Measurements from ENCODE around the gene SLC28A1. TPM values are rescaled to one million over a fixed set of nuclear protein-coding genes. Genes with fewer than 3 reads are reported as not detected.

SLC28A1 gene
- total and polyA plus RNA-seq, 2 experiments from 2014 or later = 2.5 to 3.0 TPM

DNA sequence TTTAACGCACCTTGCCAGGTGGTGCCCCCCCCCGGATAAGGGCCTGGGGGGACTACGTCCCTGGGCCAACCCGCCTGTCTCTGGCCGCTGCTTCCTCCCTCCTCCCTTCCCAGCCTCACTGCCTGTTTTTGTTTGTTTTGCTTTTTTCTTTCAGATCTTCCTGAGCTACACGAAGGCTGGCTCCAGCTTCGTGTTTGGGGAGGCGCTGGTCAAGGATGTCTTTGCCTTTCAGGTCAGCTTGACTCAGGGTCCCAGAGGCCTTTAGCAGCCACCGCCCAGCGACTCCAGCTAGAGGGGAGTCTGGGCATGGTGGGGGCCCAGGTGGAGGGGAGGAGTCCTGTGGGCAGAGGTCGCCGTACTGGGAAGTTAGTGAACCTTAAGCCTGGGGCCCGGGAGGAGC is 24.1 kb downstream of the SLC28A1 start:
- no peak for DNase-seq (ENCODE audit: low spot score)
- Histone ChIP-seq H3K9me2 (replicated peaks; ENCODE audit: insufficient read depth) (no peaks in the 10 kb centered on the region), H3K4me1 (ENCODE audit: insufficient read depth) (peaks cover 34% of the 10 kb centered on the region), H4K20me1 (ENCODE audit: insufficient read depth, poor library complexity, severe bottlenecking) (no peaks in the 10 kb centered on the region), H3K36me3 (replicated peaks; ENCODE audit: insufficient read depth, low read depth) (no peaks in the 10 kb centered on the region), H3K27me3 (no peaks in the 10 kb centered on the region), H3K79me2 (no peaks in the 10 kb centered on the region), H2AFZ (no peak overlapping the region), H3K27ac (peak overlapping the region; percentile 70), H3K9me3 (ENCODE audit: low read depth) (no peaks in the 10 kb centered on the region), H3K4me3 (no peak overlapping the region), H3K4me2 (peak overlapping the region; percentile 21)
- TF ChIP-seq EZH2 (IDR thresholded peaks at IDR 0.05; ENCODE audit: borderline replicate concordance) (no peak), EZH2phosphoT487 (IDR thresholded peaks at IDR 0.05; ENCODE audit: low read depth, severe bottlenecking, unreplicated experiment) (no peak)
- TF ChIP-seq, protein P1, sequence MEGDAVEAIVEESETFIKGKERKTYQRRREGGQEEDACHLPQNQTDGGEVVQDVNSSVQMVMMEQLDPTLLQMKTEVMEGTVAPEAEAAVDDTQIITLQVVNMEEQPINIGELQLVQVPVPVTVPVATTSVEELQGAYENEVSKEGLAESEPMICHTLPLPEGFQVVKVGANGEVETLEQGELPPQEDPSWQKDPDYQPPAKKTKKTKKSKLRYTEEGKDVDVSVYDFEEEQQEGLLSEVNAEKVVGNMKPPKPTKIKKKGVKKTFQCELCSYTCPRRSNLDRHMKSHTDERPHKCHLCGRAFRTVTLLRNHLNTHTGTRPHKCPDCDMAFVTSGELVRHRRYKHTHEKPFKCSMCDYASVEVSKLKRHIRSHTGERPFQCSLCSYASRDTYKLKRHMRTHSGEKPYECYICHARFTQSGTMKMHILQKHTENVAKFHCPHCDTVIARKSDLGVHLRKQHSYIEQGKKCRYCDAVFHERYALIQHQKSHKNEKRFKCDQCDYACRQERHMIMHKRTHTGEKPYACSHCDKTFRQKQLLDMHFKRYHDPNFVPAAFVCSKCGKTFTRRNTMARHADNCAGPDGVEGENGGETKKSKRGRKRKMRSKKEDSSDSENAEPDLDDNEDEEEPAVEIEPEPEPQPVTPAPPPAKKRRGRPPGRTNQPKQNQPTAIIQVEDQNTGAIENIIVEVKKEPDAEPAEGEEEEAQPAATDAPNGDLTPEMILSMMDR (IDR thresholded peaks at IDR 0.05; ENCODE audit: poor library complexity) = no peak
- WGBS (ENCODE audit: low lambda C conversion rate, missing lambda C conversion rate) = 57% methylated on average over 12 of the region's 13 CpGs

DNA sequence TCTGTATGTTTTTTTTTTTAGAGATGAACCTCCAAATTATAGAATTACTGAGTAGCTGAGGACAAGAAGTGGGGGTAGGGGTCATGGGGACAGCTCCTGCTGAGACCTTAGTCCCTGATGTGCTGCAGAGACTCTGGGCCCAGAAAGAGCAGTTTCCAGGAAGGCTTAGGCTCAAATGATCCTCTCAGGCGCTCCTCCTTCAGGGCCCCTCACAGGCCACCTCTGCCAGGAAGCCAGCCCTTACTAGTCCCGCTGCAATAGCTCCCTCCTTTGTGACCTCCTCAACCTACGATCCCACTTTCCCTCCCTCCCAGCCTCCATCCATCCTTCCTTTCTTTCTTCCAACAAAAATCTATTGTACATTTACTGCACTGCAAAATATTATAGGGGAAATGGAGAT is 24.6 kb downstream of the SLC28A1 start:
- H3K9me2 ChIP-seq (replicated peaks; ENCODE audit: insufficient read depth) = no peaks in the 10 kb centered on the region
- peak overlapping the region; percentile 70 for H3K27ac ChIP-seq
- H3K36me3 ChIP-seq (replicated peaks; ENCODE audit: insufficient read depth, low read depth) = no peaks in the 10 kb centered on the region
- no peaks in the 10 kb centered on the region for H3K9me3 ChIP-seq (ENCODE audit: low read depth)
- H3K4me3 ChIP-seq = no peak overlapping the region
- no peaks in the 10 kb centered on the region for H3K79me2 ChIP-seq
- WGBS (ENCODE audit: low lambda C conversion rate, missing lambda C conversion rate) = 92% methylated on average over 3 of the region's 3 CpGs
- H3K27me3 ChIP-seq = no peaks in the 10 kb centered on the region
- peaks cover 34% of the 10 kb centered on the region for H3K4me1 ChIP-seq (ENCODE audit: insufficient read depth)
- no peak overlapping the region for H2AFZ ChIP-seq
- H3K4me2 ChIP-seq = peak overlapping the region; percentile 21
- no peak for DNase-seq (ENCODE audit: low spot score)
- TF ChIP-seq, protein P1 (IDR thresholded peaks at IDR 0.05; ENCODE audit: poor library complexity) = no peak
- TF ChIP-seq EZH2phosphoT487 (IDR thresholded peaks at IDR 0.05; ENCODE audit: low read depth, severe bottlenecking, unreplicated experiment) (no peak), EZH2 (IDR thresholded peaks at IDR 0.05; ENCODE audit: borderline replicate concordance) (no peak)
- H4K20me1 ChIP-seq (ENCODE audit: insufficient read depth, poor library complexity, severe bottlenecking) = no peaks in the 10 kb centered on the region

DNA sequence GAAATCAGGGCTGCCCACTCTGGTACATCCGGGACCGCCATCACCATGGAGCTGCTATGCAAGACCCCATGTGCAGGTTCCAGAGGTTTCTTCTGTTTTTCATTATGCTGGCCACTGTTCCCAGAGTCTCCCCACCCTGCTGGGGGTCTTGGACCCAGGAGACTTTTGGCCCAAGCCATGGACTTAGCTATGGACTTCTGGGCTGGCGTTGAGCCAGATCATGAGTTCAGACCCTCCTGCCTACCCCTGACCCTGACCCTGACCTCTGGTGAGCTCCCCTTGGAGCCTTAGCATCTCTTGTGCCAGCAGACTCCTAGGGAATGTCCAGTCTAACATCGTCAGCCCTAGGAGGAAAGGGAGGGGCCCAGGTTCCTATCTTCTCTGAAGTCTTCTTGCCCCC is 25.3 kb downstream of the SLC28A1 start:
- 93% methylated on average over 4 of the region's 4 CpGs for WGBS (ENCODE audit: low lambda C conversion rate, missing lambda C conversion rate)
- H3K27me3 ChIP-seq = no peaks in the 10 kb centered on the region
- no peaks in the 10 kb centered on the region for H3K79me2 ChIP-seq
- H3K27ac ChIP-seq = no peak overlapping the region
- no peak for DNase-seq (ENCODE audit: low spot score)
- H3K9me2 ChIP-seq (replicated peaks; ENCODE audit: insufficient read depth) = no peaks in the 10 kb centered on the region
- H3K36me3 ChIP-seq (replicated peaks; ENCODE audit: insufficient read depth, low read depth) = no peaks in the 10 kb centered on the region
- peaks cover 40% of the 10 kb centered on the region for H3K4me1 ChIP-seq (ENCODE audit: insufficient read depth)
- H3K4me2 ChIP-seq = no peak overlapping the region
- TF ChIP-seq EZH2 (IDR thresholded peaks at IDR 0.05; ENCODE audit: borderline replicate concordance) = no peak
- H4K20me1 ChIP-seq (ENCODE audit: insufficient read depth, poor library complexity, severe bottlenecking) = no peaks in the 10 kb centered on the region
- H3K4me3 ChIP-seq = no peak overlapping the region
- no peaks in the 10 kb centered on the region for H3K9me3 ChIP-seq (ENCODE audit: low read depth)
- H2AFZ ChIP-seq = no peak overlapping the region

DNA sequence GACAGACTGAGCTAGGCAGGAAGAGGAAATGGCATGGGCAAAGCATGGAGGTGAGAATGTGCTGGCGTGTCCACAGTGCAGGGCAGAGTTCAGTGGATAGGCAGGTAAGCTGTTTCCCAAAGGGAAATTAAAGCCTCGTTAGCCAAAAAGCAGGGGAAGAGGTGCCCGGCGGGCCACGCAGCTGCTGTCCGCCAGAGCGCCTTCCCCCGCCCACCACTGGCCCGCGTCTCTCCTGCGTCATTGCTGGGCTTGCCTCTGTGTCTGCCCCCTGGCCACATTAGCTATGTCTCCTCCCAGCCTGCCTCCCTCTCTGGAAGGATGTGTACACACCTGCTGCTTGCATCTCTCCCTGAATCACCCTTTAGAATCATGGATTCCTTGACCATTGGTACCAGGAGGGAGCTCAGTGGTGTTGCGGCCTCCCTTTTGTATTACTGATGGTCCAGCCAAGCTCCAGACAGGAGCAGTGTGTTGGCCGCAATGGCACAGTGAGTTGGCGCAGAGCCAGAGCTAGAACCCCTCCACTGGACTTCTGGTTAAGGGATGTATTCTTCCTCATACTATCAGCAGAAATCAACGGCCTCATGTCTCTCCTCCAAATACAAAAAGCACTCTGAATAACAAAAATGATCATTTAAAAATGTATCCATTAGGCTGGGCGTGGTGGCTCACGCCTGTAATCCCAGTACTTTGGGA is 26.6 kb downstream of the SLC28A1 start:
- 96% methylated on average over 17 of the region's 17 CpGs for WGBS (ENCODE audit: low lambda C conversion rate, missing lambda C conversion rate)
- Histone ChIP-seq H3K4me3 (no peak overlapping the region), H3K79me2 (no peaks in the 10 kb centered on the region), H3K27ac (peak overlapping the region; percentile 95), H2AFZ (no peak overlapping the region), H3K4me1 (ENCODE audit: insufficient read depth) (peaks cover 47% of the 10 kb centered on the region), H3K9me2 (replicated peaks; ENCODE audit: insufficient read depth) (no peaks in the 10 kb centered on the region), H3K9me3 (ENCODE audit: low read depth) (no peaks in the 10 kb centered on the region), H3K36me3 (replicated peaks; ENCODE audit: insufficient read depth, low read depth) (no peaks in the 10 kb centered on the region), H3K4me2 (no peak overlapping the region), H4K20me1 (ENCODE audit: insufficient read depth, poor library complexity, severe bottlenecking) (no peaks in the 10 kb centered on the region), H3K27me3 (no peaks in the 10 kb centered on the region)
- TF ChIP-seq EZH2 (IDR thresholded peaks at IDR 0.05; ENCODE audit: borderline replicate concordance) = no peak
- no peak for DNase-seq (ENCODE audit: low spot score)

Measured in hepatocyte (in vitro differentiated cells).